Esophagus squamous epithelium (tissue), 4 donors: ENCODE data around the gene DBN1.

Source experiments
- CTCF ChIP-seq, 6 experiments: fragments of 450-650 bp in 4 of 6; fragments of 200-600 bp in 2 of 6; sonication (generic) in 2 of 6; IDR thresholded peaks; one replicate each; pipeline ENCODE4 v1.5.1; 2016 to 2019; ENCODE audit warnings: antibody characterized with exemption in 6 of 6, mild to moderate bottlenecking in 4 of 6, moderate library complexity in 4 of 6
- POLR2A ChIP-seq, 4 donors: fragments of 450-650 bp; IDR thresholded peaks; one replicate each; pipeline ENCODE4 v1.6.1; 2017; ENCODE audit warnings: antibody characterized with exemption in 4 of 4, mild to moderate bottlenecking in 4 of 4, moderate library complexity in 3 of 4

GRCh38 chr5:177409043-177409801 is 64.2 kb downstream of the DBN1 start, which contains the start of gene F12:
- no peak for TF ChIP-seq CTCF (IDR thresholded peaks at IDR 0.05)
- no peak for TF ChIP-seq POLR2A (IDR thresholded peaks at IDR 0.05)
